ENCODE data around the gene HOXA3.

GRCh38 chr7:27159266-27160144 lies 7.1 kb upstream of the HOXA3 start:
- TF ChIP-seq CTCF (IDR thresholded peaks at IDR 0.05) (no peak), EP300 (IDR thresholded peaks at IDR 0.05) (no peak), POLR2A (IDR thresholded peaks at IDR 0.05) (no peak)
